HG02678 (cell line): ENCODE measurements around the gene TUB.

Source experiments
- ATAC-seq: cut with Tn5 transposase; IDR thresholded peaks from one replicate; pipeline ENCODE4 v1.9.1; 2021; ENCODE audit warnings: mild to moderate bottlenecking, moderate library complexity; ENCODE audit not compliant: unreplicated experiment

The TUB gene

DNA sequence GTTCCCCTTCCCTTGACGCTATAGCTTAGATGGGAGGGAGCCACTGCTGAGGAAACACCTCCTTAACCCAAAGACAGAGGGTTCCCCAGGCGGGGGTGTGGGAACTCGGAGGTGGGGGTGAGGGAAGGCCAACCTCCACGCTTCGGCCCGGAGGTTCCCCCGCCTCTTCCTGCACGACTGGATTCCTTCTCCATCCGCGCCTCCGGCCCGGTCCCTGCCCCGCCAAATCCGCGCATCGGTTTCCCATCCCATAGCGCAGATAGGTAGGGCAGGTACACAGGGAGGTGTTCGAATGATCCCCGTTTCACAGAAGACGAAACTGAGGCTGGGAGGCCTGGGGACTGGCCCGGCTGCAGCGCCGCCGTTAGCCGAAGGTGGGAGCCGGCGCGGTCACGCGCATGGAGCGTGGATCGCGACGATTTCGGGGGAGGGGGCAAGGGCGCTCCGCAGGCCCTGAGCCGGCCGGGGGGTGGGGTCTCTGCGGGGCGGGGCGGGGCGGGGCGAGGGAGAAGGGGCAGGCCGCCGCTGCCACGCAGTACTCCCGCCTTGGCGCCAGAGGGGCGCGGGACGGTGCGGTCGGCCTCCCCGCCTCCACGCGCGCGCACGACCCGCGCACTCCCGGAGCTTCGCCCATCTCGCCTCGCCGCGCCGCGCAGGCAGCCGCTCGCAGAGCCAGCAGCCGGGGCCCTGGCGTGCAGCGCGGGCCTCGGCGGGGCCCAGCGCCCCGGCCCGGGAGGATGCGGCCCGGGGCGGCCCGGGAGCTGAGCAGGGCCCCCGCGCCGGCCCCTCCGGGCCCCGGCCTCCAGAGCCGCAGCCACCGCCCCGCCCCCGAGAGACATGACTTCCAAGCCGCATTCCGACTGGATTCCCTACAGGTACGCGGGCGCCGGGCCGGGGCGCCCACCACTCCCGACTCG is at the start of gene TUB:
Gene TUB, plus strand, starts transcription at position 538 of the 917 bp plus-strand sequence. Its CDS starts 300 bp downstream, at position 838.
- no peak for ATAC-seq

- no peak for ATAC-seq
Measured at GRCh38 chr11:8031248-8032115, 49.5 kb upstream of the TUB start.

GRCh38 chr11:8032122-8032521 is 48.9 kb upstream of the TUB start:
- ATAC-seq: no peak

DNA sequence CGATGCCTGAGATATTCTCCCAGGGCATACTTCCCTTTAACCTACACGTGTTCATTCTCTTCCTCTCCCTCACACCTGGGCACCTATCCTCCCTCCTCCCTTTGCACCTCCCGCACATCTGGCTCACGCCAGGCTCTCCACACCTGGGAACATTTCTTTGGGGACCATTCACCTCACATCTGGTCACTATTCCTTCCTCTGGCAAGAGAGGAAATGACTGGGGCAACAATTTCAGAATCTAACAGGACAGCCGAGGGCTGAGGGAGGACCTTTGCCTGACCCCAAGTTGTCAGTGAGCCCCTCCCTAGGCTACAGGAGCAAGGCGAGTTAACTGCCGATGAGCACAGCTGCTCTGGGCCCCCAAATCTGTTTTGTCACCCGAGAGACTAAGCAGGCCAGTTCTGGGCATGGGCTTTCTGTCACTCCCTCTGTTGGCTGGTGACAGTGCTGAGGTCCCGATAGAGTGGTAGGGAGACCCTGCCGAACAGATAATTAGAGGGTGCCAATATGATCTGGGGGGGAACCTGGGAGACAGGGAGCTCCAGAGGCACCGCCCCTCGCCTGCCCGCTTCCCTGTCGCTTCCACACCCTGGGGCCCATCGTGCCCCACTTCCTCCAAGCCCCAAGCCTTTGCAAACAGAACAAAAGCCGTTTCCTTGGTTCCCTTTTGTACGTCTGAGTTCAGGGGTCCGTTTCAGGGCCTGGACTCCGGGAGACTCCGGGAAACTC is 48.3 kb upstream of the TUB start:
- no peak for ATAC-seq

DNA sequence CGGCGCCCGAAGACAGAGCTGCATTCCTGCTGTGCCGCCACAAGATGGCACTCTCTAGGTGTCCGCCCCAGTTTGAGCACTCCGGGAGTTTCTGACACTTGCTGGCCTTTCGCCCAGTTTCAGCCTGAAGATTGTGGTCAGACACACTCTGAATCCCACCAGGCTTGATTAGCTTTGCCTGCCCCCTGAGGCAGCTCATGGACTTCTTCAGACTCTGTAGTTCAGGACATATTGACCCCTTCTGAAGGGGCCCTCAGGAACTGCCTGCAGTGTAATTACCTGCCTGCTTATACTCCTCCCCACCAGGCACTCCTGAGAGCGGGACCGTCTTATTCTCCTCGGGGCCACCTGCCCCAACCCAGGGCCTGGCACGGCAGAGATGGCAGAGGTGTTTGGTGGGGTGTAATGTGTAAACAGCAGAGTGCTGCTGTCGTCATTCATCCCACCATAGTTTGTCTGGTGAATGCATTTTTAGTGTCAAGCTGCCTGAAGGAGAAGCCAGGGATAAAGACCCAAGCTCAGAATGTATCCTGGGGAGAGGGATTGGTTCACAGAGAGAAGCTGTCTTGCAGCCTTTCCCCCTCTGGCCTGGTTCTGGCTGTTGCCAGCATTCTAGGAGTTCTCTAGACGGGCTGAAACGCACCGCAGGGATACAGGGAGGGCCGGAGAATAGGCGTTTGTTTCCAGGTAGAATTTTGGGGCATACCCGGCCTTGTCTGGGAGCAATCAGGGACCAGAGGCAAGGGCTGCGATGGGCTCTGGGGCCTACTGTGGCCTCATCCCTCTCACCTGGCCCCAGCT is 47.5 kb upstream of the TUB start:
- peak; percentile 62 for ATAC-seq

- no peak for ATAC-seq
Measured at GRCh38 chr11:8034106-8034585, 46.9 kb upstream of the TUB start.

DNA sequence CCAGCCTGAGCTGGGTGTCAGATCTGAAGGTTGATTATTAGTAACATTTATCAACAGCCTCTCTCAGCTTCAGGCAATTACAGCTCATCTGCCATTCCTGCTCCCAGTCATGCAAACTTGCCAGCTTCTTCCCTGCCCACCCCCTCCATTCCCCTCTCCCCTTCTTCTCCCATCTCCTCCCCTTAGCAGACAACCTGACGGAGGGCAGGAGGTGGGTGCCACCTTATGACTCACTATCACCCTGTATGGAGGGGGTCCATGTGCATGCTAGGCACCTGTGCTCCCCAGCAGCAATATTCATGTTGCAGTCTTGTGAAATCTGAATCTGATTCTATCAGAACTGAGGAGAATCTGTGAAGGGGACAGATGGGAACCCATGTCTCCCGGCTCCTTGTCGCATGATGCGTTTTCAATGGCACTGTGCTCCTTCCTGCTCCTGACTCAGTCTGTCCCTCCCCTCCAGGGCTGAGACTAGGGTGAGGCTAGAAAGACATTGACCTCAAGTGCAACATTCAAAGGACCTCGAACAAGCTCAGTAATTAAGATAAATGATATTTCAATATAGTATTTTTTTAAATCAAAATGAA is 46.3 kb upstream of the TUB start:
- no peak for ATAC-seq

DNA sequence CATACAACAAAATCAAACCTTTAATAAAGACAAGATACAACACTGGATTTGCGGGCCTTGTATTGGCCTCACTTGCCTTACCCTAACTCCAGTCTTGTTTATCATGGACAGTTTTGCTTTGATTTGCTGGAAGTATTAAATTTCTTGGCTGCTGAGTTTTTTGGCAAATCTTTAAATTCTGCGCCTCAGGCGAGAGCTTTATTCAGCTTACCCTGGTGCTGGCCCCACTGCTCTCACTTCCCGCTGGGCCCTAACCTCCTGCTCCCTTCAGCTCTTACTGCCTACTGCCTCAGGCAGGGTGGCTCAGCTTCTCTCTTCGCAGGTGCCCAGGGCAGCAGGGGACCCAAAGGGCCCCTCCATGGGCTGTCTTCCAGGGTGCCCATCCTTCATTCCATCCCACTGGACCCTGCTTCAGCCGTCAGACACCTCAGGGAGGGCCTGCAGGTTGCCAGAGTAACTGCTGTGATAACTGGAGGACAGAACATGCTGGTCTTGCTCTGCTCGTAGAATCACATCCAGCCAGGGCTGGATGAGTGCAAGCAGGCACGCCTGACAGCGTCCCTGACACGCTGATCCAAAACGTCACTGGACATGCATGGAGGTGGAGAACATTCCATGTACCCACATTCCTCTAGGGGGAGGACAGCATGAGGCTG is 45.7 kb upstream of the TUB start:
- ATAC-seq: no peak

DNA sequence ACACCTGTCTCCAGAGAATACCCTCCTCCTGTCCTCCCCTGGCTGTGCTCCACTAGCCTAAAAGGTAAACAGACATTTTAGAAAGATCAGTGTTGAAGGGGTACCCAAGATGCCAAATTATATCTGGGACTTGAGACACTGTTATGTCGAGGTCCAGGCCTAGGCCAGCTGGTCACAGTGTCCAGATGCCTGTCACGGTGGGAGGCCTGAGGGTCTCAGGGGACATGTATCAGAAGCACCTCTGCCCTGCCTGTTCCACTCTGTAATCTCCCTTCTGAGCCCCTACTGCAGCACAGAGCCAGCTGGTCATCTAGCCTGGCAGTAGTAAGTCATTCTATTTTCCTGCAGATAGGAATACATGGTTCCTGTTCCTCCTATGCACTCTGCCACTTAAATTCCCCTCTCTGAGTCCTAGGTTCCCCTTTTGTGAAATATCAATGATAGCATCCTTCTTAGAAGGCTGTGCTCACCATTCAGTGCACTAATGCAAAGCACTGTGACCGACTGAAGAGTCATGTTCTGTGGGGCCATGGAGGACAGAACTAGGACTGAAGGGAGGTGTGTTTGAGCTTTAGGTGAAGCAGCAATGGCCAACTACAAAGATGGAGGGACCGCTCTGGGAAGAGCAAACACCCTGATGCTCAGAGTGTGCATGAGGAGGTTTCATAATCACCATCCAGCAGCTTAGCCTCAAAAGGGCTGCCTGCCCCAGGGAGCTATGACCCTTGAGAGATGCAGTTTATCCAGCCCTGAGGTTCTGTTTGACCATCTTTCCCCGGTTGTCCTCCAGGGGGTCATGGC is 44.8 kb upstream of the TUB start:
- ATAC-seq: no peak

GRCh38 chr11:8036986-8037385 is 44.0 kb upstream of the TUB start:
- ATAC-seq: no peak

- ATAC-seq: no peak
Measured at GRCh38 chr11:8038393-8038792, 42.6 kb upstream of the TUB start.

GRCh38 chr11:8038811-8039529 is 42.0 kb upstream of the TUB start:
- no peak for ATAC-seq

GRCh38 chr11:8039530-8040260 is 41.3 kb upstream of the TUB start:
- ATAC-seq: no peak

- ATAC-seq: no peak
Measured at GRCh38 chr11:8040261-8040920, 40.6 kb upstream of the TUB start.

GRCh38 chr11:8040921-8041285 is 40.1 kb upstream of the TUB start:
- no peak for ATAC-seq

DNA sequence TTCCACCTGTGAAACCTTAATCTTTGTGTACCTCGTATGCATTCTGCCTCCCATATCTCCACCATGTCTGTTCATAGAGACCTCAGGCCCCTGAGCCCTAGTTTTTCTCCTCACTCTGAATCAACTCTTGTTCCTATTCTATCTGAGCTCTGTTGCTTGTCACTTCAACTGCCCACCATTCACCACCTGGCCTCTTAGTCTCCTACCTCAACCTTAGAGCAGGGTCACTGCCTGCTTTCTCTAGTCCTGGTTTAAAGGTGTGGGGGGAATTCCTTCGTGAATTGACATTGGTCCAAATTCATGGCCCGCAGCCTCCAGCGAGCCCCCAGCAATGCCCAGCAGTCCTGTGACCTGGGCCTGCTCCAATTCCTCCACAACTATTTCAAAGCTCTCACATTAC is 39.4 kb upstream of the TUB start:
- ATAC-seq: no peak

DNA sequence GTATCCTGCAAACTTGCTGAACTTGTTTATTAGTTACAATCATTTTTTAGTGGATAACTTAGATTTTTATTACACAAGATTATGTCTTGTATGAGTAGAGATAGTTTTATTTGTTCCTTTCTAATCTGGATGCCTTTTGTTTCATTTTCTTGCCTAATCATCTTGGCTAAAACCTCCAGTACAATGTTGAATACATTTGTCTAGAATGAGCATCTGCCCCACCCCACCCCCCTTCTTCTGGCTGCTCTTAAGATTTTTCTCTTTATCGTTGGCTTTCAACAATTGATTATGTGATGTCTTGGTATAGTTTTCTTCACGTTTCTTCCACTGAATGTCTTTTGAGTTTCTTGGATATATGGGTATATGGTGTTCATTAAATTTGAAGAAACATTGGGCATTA is 37.3 kb upstream of the TUB start:
- ATAC-seq: no peak
